ENCODE results near the gene PET100.

PET100 gene

GRCh38 chr19:7612282-7613274 is 17.0 kb upstream of the PET100 start:
- no peak overlapping the region for H3K4me3 ChIP-seq (ENCODE audit: low read length)
- no peak for TF ChIP-seq CTCF (IDR thresholded peaks at IDR 0.05; ENCODE audit: insufficient read depth, low read depth, low read length, missing control alignments)
- DNase-seq (ENCODE audit: low read depth): no peak

- H3K4me3 ChIP-seq (ENCODE audit: low read length): no peak overlapping the region
- no peak for TF ChIP-seq CTCF (IDR thresholded peaks at IDR 0.05; ENCODE audit: insufficient read depth, low read depth, low read length, missing control alignments)
- no peak for DNase-seq (ENCODE audit: low read depth)
Measured at GRCh38 chr19:7614859-7615741, 14.5 kb upstream of the PET100 start.

- TF ChIP-seq CTCF (IDR thresholded peaks at IDR 0.05; ENCODE audit: insufficient read depth, low read depth, low read length, missing control alignments): no peak
- DNase-seq (ENCODE audit: low read depth): no peak
- no peak overlapping the region for H3K4me3 ChIP-seq (ENCODE audit: low read length)
Measured at GRCh38 chr19:7617172-7617571, 12.4 kb upstream of the PET100 start.

- H3K4me3 ChIP-seq (ENCODE audit: low read length): no peak overlapping the region
- DNase-seq (ENCODE audit: low read depth): no peak
- no peak for TF ChIP-seq CTCF (IDR thresholded peaks at IDR 0.05; ENCODE audit: insufficient read depth, low read depth, low read length, missing control alignments)
Measured at GRCh38 chr19:7617735-7618134, 11.9 kb upstream of the PET100 start.

GRCh38 chr19:7618348-7618747 is 11.2 kb upstream of the PET100 start:
- DNase-seq (ENCODE audit: low read depth): no peak
- H3K4me3 ChIP-seq (ENCODE audit: low read length): no peak overlapping the region
- no peak for TF ChIP-seq CTCF (IDR thresholded peaks at IDR 0.05; ENCODE audit: insufficient read depth, low read depth, low read length, missing control alignments)

GRCh38 chr19:7618771-7619510 is 10.7 kb upstream of the PET100 start:
- DNase-seq (ENCODE audit: low read depth): peak; percentile 36
- no peak overlapping the region for H3K4me3 ChIP-seq (ENCODE audit: low read length)
- no peak for TF ChIP-seq CTCF (IDR thresholded peaks at IDR 0.05; ENCODE audit: insufficient read depth, low read depth, low read length, missing control alignments)
